ENCODE results near the gene POLR3GL.

GRCh38 chr1:145979746-145980456, 15.4 kb downstream of the POLR3GL start:
- TF ChIP-seq ZFP30 (CRISPR knock-in tag; IDR thresholded peaks at IDR 0.05) (no peak), ISL1 (CRISPR knock-in tag; IDR thresholded peaks at IDR 0.05) (no peak), BACH2 (CRISPR knock-in tag; IDR thresholded peaks at IDR 0.05; ENCODE audit: borderline replicate concordance) (no peak), ZNF70 (CRISPR knock-in tag; IDR thresholded peaks at IDR 0.05) (no peak), ZFP3 (CRISPR knock-in tag; IDR thresholded peaks at IDR 0.05) (no peak), CSDC2 (CRISPR knock-in tag; IDR thresholded peaks at IDR 0.05) (no peak), PPARA (CRISPR knock-in tag; IDR thresholded peaks at IDR 0.05; ENCODE audit: borderline replicate concordance) (no peak), ZNF8 (CRISPR knock-in tag; IDR thresholded peaks at IDR 0.05) (no peak)
- TF ChIP-seq, protein P1, sequence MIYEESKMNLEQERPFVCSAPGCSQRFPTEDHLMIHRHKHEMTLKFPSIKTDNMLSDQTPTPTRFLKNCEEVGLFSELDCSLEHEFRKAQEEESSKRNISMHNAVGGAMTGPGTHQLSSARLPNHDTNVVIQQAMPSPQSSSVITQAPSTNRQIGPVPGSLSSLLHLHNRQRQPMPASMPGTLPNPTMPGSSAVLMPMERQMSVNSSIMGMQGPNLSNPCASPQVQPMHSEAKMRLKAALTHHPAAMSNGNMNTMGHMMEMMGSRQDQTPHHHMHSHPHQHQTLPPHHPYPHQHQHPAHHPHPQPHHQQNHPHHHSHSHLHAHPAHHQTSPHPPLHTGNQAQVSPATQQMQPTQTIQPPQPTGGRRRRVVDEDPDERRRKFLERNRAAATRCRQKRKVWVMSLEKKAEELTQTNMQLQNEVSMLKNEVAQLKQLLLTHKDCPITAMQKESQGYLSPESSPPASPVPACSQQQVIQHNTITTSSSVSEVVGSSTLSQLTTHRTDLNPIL (CRISPR knock-in tag; IDR thresholded peaks at IDR 0.05; ENCODE audit: low read depth): no peak
- TF ChIP-seq, protein P2, sequence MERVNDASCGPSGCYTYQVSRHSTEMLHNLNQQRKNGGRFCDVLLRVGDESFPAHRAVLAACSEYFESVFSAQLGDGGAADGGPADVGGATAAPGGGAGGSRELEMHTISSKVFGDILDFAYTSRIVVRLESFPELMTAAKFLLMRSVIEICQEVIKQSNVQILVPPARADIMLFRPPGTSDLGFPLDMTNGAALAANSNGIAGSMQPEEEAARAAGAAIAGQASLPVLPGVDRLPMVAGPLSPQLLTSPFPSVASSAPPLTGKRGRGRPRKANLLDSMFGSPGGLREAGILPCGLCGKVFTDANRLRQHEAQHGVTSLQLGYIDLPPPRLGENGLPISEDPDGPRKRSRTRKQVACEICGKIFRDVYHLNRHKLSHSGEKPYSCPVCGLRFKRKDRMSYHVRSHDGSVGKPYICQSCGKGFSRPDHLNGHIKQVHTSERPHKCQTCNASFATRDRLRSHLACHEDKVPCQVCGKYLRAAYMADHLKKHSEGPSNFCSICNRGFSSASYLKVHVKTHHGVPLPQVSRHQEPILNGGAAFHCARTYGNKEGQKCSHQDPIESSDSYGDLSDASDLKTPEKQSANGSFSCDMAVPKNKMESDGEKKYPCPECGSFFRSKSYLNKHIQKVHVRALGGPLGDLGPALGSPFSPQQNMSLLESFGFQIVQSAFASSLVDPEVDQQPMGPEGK (CRISPR knock-in tag; IDR thresholded peaks at IDR 0.05; ENCODE audit: borderline replicate concordance): no peak
- TF ChIP-seq, protein P3, sequence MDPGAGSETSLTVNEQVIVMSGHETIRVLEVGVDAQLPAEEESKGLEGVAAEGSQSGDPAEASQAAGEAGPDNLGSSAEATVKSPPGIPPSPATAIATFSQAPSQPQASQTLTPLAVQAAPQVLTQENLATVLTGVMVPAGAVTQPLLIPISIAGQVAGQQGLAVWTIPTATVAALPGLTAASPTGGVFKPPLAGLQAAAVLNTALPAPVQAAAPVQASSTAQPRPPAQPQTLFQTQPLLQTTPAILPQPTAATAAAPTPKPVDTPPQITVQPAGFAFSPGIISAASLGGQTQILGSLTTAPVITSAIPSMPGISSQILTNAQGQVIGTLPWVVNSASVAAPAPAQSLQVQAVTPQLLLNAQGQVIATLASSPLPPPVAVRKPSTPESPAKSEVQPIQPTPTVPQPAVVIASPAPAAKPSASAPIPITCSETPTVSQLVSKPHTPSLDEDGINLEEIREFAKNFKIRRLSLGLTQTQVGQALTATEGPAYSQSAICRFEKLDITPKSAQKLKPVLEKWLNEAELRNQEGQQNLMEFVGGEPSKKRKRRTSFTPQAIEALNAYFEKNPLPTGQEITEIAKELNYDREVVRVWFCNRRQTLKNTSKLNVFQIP (CRISPR knock-in tag; IDR thresholded peaks at IDR 0.05; ENCODE audit: borderline replicate concordance, low read depth): peak; percentile 63; the same call in 1 of the 2 replicates

Data from SK-N-SH treated with all-trans-retinoic acid at 6 μM for 48 hours (cell line).